ENCODE data around the gene PCCA.

GRCh38 chr13:100063906-100064305 lies 25.0 kb upstream of the PCCA start:
- no peak for TF ChIP-seq CTCF (IDR thresholded peaks at IDR 0.05; ENCODE audit: low read length)
- TF ChIP-seq EZH2 (IDR thresholded peaks at IDR 0.05; ENCODE audit: borderline replicate concordance, low read length) = no peak

All from OCI-LY1 (cell line).